Liver (tissue), 3 donors: Measurements from ENCODE around the gene NUDT5.

Experiments used
- EGR1 ChIP-seq, 2 donors: IDR thresholded peaks; 2 replicates each; pipeline ENCODE4 v1.6.1; 2016 to 2018; ENCODE audit warnings: antibody characterized with exemption in 2 of 2, low read depth in 2 of 2
- JUND ChIP-seq, 2 donors: IDR thresholded peaks; 2 replicates each; pipeline ENCODE4 v1.6.1; 2016; ENCODE audit warnings: antibody characterized with exemption in 2 of 2
- SP1 ChIP-seq: IDR thresholded peaks from 2 replicates; pipeline ENCODE4 v1.6.1; 2018; ENCODE audit warnings: antibody characterized with exemption, mild to moderate bottlenecking
- YY1 ChIP-seq: IDR thresholded peaks from 2 replicates; pipeline ENCODE4 v1.6.1; 2016; ENCODE audit warnings: antibody characterized with exemption, mild to moderate bottlenecking
- TF ChIP-seq, protein P1 (sequence below): fragments of 150-350 bp; IDR thresholded peaks from 2 replicates; pipeline ENCODE4 v1.5.1; 2017; ENCODE audit warnings: improper control_type of control experiment, low read depth, low read length; ENCODE audit not compliant: missing input control
- donor health status: healthy.
- donor health status: healthy.

DNA sequence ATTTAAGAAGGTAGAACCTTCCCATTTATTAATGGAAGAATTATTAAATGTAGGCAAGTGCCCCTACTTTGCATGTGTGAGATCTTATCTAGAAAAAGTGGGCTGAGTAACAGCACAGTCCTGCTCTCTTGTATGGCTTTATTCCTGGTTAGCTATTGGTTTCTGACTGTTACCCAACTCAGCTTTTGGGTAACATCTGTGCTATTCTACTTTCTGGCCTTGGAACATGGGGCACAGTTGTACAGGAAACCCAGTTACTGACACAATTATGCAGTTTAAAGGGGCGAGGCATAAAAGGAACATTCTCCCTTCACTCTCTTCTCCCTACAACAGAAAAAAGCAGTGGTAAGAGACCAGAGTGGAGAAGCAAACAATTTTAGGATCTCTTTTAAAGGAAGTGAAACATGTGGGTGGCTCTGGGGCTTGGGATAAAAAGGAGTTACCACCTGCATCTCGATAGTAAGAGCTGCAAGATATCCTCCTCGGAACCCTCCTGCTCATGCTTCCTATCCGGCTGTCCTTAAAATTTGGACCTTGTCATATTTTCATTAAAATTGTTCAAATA is 16.0 kb downstream of the NUDT5 start:
- TF ChIP-seq EGR1 (IDR thresholded peaks at IDR 0.05; ENCODE audit: low read depth in 2 of 2) = no peak
- TF ChIP-seq, protein P1, sequence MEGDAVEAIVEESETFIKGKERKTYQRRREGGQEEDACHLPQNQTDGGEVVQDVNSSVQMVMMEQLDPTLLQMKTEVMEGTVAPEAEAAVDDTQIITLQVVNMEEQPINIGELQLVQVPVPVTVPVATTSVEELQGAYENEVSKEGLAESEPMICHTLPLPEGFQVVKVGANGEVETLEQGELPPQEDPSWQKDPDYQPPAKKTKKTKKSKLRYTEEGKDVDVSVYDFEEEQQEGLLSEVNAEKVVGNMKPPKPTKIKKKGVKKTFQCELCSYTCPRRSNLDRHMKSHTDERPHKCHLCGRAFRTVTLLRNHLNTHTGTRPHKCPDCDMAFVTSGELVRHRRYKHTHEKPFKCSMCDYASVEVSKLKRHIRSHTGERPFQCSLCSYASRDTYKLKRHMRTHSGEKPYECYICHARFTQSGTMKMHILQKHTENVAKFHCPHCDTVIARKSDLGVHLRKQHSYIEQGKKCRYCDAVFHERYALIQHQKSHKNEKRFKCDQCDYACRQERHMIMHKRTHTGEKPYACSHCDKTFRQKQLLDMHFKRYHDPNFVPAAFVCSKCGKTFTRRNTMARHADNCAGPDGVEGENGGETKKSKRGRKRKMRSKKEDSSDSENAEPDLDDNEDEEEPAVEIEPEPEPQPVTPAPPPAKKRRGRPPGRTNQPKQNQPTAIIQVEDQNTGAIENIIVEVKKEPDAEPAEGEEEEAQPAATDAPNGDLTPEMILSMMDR = no peak
- TF ChIP-seq SP1 = no peak
- TF ChIP-seq YY1 = no peak
- TF ChIP-seq JUND (IDR thresholded peaks at IDR 0.05) = no peak
